GM18907 (cell line): ENCODE data around the gene EGF.
"Not testable (repeated sequence)": the region's sequence is repeated elsewhere in the genome, so short reads cannot be mapped to it uniquely, and the experiment has no call there.

Source experiments
- ATAC-seq: cut with Tn5 transposase; IDR thresholded peaks from one replicate; pipeline ENCODE4 v1.9.1; 2021; ENCODE audit warnings: mild to moderate bottlenecking, moderate library complexity; ENCODE audit not compliant: unreplicated experiment

The EGF gene

GRCh38 chr4:109913596-109914241, 1.0 kb downstream of the EGF start:
- ATAC-seq = no peak

DNA sequence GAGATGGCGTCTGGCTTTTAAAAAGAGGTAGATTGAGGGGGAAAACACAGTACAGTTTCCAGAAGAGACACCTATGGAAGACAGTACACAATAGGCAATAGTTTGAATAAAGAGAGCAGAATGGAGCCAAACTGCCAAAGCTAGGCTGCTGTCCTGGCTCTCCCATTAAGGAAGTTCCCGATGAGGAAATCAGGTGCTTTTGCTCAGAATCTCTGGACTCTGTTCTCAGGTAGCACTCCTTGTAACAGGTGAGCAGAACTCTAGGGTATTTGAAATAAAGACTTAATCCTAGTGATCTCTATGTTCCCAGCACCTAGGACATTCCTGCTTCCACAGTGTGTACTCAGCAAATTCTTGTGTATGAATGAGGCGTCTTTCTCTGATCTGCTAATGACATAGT, 1.6 kb downstream of the EGF start:
- ATAC-seq = no peak

DNA sequence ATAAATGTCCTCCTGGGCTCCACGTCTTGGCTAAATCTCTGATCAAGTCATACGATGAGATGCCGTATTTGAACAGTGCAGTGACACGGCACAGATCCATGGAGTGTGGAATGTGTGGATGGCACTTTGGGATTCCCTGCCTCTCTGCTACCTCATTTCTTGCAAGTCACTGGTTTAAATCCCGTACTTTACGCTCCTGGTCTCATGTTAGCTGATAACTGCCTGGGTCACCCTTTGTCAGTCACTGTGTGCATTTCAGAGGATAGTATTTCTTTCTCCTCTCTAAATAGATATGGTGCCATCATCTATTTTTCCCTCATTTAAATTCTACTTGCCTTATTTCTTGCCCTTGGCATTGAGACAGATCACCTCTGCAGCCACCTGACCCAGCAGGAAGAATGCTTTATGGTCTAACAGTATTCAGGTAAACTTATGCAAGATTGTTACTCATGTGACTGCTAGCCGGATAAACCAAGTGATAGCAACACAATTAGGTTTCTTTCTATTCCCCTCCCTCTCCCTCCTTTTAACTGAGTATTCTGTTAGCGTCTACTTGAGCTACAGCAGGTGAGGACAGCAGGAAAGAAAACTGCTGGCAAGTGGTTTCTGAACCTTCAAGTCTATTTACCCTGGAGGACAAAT, 2.8 kb downstream of the EGF start:
- no peak for ATAC-seq

GRCh38 chr4:109916027-109916409, 3.3 kb downstream of the EGF start:
- ATAC-seq = no peak

GRCh38 chr4:109921384-109921808, 8.7 kb downstream of the EGF start:
- ATAC-seq = no peak

DNA sequence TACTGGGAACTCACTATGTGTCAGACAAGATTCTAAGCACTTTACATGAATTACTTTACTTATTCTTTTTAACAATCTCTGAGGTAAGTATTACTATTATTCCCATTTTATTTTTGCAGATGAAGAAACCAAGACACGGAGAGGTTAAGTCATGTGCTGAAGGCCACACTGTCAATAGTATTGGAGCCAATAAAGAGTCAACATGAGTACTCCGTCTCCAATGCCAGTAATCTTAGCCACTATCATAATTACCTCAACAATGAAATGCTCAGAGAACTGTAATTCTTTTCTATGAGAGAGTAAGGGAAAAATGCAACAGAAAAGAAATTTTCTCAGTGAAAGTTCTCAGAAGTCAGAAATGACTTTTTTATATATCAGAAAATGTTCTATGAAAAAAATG, 12.7 kb downstream of the EGF start:
- no peak for ATAC-seq

DNA sequence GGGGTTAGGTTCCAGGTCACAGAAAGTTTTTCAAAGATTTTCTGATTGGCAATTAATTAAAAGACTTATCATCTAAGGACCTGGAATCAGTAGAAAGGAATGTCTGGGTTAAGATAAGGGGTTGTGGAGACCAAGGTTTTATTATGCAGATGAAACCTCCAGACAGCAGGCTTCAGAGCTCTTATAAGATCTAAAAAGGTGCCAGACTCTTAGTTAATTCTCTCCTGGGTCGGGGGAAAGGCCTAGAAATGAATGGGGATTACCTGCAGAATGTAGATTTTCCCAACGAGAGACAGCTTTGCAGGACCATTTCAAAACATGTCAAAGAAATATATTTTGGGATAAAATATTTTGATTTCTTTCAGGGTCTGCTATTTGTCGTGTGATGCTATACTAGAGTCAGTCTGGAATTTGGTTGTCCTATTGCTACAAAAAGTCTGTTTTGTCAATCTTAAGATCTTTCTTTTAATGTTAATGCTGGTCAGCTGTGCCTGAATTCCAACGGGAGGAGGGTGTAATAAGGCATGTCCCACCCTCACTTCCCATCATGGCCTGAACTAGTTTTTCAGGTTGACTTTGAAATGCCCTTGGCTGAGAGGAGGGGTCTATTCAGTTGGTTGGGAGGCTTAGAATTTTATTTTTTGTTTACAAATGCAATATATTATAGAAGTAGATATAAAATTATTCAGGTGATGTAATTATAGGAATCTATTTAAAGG, 15.8 kb downstream of the EGF start:
- ATAC-seq = no peak

- ATAC-seq = no peak
Measured at GRCh38 chr4:109930464-109930863, 17.8 kb downstream of the EGF start.

DNA sequence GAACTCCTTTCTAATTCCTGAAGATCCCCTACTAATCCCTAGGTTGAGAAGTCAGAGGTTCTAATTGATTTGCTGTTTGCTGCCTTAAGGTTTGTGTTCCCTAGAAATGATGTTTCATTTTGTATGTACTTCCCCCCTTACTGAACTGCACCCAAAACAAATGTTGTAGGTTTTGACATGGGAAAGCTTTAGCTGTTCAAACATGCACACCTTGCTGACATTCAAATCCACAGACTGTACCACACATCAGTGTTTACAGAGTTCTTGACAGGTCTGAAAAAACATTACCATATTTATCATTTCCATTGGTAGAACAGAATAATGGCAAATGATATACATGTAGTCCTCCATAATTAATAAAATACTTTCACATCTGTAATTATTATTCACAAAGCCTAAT, 18.2 kb downstream of the EGF start:
- no peak for ATAC-seq

GRCh38 chr4:109931318-109931717, 18.6 kb downstream of the EGF start:
- ATAC-seq = no peak

- ATAC-seq = not testable (repeated sequence)
Measured at GRCh38 chr4:109937352-109937751, 24.7 kb downstream of the EGF start.

DNA sequence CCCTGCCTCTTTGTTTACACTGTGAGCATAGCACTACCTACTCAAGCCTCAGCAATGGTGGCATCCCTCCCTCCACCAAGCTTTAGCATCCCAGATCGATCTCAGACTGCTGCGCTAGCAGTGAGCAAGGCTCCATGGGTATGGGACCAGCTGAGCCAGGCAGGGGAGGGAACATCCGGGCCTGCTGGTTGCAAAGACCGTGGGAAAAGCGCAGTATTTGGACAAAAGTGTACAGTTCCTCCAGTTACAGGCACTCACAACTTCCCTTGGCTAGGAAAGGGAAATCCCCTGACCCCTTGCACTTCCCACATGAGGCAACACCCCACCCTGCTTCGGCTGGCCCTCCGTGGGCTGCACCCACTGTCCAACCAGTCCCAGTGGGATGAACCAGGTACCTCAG, 26.5 kb downstream of the EGF start:
- no peak for ATAC-seq

DNA sequence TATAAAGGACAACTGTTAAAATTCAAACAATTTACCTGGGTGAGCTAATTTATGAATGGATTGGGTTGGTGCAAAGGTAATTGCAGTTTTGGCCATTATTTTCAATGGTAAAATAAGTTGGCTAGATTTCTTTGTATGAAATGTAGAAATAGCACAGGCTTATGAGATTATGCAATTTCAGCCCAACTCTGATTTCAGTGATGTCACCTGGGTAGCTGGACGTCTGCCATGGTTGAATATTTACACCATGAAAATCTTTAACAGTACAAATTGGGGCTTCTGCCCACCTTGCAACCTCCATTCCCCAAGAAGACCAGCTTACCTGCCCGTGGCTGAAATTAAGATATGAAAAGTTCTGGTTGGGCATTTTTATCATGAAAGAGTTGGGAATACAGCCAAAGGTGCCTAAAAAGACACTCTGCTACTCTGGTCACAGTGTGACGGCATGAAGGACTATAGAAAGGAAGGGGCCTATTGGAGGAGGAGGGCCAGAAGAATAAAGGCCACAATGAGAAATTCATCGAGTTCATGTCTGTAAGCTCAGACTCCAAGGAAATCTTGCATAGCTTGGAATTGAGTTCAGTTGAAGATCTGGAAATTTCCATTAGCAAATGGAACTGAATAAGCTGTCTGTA, 29.7 kb downstream of the EGF start:
- ATAC-seq = no peak

GRCh38 chr4:109943745-109944144, 31.1 kb downstream of the EGF start:
- ATAC-seq = no peak

- no peak for ATAC-seq
Measured at GRCh38 chr4:109944591-109944990, 31.9 kb downstream of the EGF start.

DNA sequence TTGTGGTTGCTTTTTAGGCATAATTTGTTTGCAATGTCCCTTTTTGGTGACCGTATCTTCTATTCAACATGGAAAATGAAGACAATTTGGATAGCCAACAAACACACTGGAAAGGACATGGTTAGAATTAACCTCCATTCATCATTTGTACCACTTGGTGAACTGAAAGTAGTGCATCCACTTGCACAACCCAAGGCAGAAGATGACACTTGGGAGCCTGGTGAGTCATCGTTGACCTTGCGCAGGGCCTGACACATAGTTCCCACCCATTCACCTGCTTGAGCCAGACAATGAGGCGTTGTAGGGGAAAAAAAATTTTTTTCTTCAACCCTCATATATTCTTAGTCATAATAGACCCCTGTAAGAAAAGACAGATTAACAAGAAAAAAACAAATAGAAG, 32.4 kb downstream of the EGF start:
- ATAC-seq = no peak

DNA sequence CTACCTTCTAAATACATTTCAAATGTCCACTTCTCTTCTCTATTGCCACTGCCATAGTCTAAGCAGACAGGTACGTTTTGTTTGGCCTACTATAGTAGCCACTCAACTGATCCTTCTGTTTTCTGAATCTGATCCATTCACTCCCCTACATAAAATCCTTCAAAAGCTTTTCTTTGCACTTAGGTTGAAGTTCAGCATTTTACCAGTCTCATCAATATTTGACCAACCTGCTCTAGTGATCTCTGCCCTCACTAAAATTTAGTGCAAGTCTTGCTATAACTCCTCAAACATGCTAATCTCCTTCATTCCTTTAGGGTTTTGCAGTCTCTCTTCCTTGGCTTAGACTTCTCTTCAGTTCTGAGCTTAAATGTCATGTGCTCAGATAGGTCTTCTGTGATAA, 33.4 kb downstream of the EGF start:
- ATAC-seq = no peak

DNA sequence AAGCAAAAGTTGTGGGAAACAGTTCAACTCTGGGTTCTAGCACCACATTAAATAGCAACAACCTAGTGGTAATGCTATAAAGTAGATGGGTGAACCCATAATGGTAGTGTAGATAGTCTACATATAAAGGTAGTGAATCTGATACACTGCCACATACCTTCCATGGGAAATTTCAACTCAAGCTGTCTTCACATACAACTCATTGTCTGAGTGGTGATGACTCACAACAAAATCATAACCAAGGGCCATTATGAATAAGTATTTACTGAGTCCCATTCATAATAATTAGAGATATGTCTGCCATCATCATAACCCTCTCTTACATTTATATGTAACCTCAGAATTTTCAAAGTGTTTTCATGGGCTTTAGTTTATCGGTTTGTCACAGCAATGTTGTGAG, 34.8 kb downstream of the EGF start:
- ATAC-seq = peak; percentile 78

GRCh38 chr4:109947918-109948317, 35.2 kb downstream of the EGF start:
- no peak for ATAC-seq

DNA sequence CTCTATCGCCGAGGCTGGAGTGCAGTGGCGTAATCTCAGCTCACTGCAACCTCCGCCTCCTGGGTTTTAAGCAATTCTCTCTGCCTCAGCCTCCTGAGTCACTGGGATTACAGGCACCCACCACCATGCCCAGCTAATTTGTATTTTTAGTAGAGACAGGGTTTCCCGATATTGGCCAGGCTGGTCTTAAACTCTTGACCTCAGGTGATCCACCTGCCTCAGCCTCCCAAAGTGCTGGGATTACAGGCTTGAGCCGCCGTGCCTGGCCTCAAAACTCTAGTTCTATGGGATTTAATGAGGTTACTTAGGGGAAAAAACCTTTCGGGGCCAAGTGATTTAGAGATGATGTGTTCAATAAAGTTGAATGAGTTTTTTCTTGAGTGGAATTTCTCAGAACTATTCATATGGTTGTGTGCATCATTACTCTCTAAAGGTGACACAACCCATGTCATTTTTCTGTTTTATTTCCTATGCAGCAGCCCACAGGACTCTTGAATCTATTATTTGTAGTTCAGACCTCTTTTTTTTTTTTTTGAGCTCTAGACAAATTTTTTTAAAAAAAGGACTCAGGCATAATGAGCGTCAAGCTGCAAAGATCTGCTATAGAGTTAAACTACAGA, 36.5 kb downstream of the EGF start:
- not testable (repeated sequence) for ATAC-seq

GRCh38 chr4:109952612-109953011, 39.9 kb downstream of the EGF start:
- no peak for ATAC-seq
